Posterior vena cava (tissue), 2 donors: Measurements from ENCODE around the gene SSMEM1. TPM values are rescaled to one million over a fixed set of nuclear protein-coding genes. Genes with fewer than 3 reads are reported as not detected.
"Not testable (repeated sequence)": the region's sequence is repeated elsewhere in the genome, so short reads cannot be mapped to it uniquely, and the experiment has no call there.

Experiments
- DNase-seq: peaks from one replicate; pipeline ENCODE4 v3.0.0-alpha.2; 2020; ENCODE audit warnings: low spot score
- intact Hi-C, 2 donors: fragments of 100-400 bp; cut with DNase I; formaldehyde crosslinking; loops; one replicate each; pipeline versions ENCODE4 v1.14.1 to v1.14.2; 2022 to 2023
- total RNA-seq, 2 donors: library from RNA; stranded (reverse); fragmentation: NEBNext Ultra II Directional; extraction: Animal tissue kit (Norgen Biotek cat#: 25700); gene quantifications; one replicate each; pipeline ENCODE4 v1.2.1, GENCODE V29; 2021
- donor health status: DM: yes; HTN: yes; CAD: no.
- donor health status: DM: yes; HTN: yes; CAD: no.

SSMEM1 gene
- total RNA-seq, 2 donors from 2014 or later: not detected

DNA sequence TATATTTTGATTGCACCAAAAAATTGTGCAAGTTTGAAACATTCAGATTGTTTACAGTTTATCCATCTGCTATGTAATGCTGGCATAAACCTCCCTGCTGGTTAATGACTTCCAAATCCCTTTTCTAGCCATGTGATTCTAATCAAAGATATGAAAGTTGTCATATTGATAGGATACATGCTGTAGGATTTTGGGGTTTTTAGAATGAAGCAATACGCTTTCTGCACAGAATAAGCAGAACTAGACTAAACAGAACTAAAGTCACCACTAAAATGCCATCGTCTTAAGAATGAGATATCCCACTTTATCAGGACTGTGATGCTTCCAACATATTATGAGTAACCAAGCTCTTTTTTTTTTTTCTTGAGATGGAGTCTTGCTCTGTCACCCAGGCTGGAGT is 856 bp downstream of the SSMEM1 start:
- DNase-seq: no peak
- intact Hi-C loops: no loop called here

DNA sequence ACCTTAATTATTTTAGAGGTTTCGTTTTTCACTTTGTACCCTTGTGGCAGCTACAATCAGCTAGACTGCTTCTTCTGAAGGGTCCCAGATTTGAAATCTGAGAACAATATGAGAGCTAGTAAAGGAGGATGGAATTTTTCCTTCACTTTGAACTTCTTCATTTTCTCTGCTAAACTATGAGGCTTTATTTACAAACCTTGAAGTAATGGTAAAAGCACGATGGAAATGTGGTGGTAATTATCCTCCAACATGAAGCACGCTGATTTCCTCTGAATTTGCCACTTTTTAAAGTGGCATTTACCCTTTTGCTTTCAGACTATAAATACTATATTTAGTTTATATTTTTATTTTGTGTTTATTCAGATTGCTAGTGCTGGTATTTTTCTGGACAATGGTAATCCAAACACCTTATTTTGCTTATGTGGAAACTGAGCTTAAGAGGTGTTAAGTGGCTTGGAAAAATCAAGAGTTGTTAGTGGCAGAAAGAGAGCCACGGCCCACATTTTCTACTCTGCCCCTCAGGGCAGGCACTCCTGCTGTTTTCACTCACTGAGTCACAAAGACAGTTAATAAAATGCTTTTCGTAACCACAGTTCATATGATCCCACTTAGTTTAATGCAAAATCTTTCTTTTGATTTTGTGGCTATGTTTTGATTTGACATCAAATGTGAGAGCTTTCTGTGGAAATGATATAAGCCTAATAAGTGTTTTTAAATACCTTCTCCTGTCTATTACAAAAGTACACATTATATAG is 2.7 kb downstream of the SSMEM1 start:
- DNase-seq: no peak
- intact Hi-C loops: no loop called here

DNA sequence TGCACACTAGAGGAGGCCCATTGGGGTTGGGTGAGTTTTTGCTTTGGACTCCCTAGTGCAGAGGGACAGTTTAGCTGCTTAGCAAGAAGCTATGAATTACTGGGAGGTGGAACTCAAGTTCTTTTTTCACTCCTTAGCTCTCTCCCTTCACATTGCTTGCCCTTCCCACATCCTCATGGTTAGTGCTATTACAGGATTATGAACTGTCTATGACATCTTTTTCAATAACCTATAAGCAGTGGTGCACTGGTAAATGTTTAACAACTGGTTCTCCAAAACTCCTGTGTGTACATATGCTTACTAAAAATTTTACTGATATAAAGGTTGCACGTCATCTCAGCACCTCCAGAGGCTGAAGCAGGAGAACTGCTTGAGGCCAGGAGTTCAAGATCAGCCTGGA is 6.2 kb downstream of the SSMEM1 start:
- intact Hi-C loops: no loop called here
- no peak for DNase-seq

DNA sequence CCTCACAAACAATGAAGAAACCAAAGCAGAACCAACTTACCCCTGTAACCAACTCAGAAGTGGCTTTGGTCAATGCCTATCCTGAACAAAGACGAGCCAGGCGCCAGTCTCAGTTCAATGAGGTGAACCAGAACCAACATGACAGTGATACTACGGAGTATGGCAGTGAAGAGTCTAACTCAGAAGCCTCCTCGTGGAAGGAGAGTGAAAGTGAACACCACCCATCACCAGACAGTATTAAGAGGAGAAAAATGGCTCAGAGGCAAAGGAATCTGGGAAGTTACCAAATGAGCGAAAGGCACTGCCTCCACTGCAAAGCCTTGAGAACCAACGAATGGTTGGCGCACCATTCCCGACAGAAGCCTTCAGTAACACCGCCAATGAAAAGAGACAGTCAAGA is 8.4 kb downstream of the SSMEM1 start:
- intact Hi-C loops: no loop called here
- no peak for DNase-seq

DNA sequence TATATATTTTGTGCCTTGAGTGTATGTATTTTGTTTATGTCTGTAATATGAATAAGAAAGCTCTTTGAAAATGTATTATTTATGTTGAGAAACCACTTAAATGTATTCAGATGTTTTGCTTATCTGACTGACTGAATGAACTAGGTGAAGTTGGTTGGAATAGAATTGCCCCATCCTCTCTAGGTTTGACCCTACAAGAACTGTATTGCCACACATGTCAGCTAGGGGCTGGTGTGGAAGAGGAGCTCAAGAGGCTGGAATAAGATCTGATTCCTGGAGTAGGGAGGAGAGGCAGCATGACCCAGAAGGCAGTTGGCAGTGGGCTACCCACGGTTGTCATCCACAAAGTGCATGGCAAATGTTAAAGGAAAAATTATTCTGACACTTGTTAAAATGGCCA is 9.1 kb downstream of the SSMEM1 start:
- DNase-seq: no peak
- intact Hi-C loops: no loop called here

DNA sequence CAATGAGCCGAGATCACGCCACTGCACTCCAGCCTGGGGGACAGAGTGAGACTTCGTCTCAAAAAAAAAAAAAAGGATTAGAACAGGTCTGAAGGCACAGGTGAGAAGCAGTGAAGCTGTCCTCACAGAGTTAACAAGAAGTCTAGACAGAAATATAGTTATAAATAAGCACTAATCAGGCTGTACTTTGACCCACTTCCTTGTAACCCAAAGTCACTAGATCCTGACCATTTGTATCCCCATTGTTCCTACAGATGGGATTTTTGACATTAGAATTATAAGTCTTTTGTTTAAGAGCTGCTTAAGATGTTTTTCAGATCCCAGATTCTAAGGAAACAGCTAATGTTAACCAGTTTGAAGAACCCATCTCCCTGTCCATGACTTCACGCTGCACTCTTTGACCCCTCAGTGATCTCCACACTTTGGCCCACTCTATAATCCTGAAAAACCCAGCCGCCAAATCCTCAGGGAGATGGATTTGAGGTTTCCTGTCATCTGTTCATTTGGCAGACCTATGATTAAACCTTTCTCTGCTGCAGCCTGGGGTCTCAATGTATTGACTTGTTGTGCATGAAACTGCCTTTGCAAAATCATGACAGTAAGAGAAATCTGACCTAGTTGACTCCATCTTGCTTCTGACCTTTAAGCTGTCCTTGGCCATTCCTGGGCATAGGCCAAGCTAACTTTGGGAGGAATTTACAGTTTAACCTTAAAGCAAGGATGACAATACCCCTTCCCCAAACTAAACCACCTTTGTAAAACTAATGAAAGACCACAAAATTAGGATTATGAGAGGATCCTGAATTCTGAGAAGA is 11.4 kb downstream of the SSMEM1 start:
- no peak for DNase-seq
- intact Hi-C loops: no loop called here

DNA sequence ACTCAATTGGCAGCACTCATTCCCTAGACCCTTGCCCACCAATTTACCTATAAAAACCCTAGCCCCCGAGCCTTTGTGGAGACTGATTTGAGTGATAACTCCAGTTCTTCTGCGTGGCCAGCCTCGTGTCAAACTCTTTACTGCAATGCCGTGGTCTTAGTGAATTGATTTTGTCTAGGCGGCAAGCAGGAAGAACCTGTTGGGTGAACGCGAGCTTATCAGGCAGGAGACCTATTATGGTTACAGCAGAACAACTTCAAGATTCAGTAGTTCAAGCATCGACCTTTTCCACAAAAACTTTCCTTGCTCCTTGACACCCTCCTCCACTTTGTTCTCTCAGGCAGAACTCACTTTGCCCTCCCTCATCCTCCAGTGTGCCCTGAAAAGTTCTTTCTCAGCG is 12.2 kb downstream of the SSMEM1 start:
- DNase-seq: no peak
- intact Hi-C loops: no loop called here

DNA sequence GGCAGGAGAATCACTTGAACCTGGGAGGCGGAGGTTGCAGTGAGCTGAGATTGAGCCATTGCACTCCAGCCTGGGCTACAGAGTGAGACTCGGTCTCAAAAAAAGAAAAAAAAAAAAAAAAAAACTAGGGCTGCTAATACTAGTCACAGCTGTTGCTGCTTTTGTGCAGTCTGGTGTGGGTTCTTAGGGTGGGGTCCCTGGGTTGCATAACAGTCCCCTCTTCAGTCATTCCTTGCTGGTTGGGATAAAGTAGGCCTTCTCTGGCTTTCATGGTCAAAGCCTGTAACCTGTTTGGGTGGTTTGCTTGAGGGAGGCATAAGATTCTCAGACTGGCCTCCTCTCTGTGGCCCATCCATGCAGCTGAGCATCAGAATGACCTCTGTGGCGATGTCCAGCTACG is 14.1 kb downstream of the SSMEM1 start:
- DNase-seq: no peak
- intact Hi-C loops: no loop called here

DNA sequence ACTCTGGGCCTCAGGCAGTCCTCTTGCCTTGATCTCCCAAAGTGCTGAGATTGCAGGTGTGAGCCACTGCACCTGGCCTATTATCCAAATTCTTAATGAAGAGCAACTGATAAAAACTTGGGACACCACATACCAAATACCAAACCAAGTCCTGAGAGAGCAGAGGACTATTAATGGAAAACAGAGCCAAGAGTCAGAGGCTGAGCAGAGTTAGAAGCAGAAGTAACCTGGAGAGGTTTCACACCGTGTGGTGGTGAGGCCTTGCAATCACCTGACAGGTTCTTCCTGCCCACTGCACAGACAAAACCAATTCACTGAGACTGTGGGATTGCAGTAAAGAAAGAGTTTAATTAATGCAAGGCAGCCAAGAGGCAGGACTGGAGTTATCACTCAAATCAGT is 16.0 kb downstream of the SSMEM1 start:
- intact Hi-C loops: no loop called here

DNA sequence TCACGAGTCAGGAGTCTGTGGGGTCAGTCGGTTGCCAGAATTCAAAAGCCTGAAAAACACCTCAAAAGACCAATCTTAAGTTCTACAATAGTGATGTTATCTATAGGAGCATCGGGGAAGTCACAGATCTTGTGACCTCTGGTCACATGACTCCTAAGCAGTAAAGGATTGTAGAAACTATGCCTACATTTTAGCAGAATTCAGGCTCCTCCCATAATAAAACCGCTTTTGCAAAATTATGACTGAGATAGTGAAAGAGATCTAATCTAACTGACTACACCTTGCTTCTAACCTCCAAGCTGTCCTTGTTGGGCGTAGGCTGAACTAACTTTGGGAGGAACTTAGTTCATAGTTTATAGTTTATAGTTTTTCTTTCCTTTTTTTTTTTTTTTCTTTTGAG is 16.6 kb downstream of the SSMEM1 start:
- intact Hi-C loops: no loop called here
- no peak for DNase-seq

More for the DNA sequence above, 16.0 kb downstream of the SSMEM1 start:
- DNase-seq: no peak

DNA sequence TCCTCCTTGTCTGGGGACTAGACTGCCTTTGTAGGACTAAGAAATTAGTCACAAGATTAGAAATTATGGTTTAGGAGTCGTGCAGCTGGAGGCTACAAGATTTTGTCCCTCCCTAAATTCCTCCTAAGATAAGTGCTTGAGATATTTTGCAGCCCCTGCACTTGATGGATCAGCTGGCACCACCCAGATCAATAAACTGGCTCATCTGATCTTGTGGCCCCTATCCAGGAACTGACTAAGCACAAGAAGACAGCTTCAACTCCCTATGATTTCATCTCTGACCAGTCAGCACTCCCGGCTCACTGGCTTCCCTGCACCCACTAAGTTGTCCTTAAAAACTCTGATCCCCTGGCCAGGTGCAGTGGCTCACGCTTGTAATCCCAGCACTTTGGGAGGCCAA is 17.3 kb downstream of the SSMEM1 start:
- intact Hi-C loops, DNase-seq: not testable (repeated sequence)

DNA sequence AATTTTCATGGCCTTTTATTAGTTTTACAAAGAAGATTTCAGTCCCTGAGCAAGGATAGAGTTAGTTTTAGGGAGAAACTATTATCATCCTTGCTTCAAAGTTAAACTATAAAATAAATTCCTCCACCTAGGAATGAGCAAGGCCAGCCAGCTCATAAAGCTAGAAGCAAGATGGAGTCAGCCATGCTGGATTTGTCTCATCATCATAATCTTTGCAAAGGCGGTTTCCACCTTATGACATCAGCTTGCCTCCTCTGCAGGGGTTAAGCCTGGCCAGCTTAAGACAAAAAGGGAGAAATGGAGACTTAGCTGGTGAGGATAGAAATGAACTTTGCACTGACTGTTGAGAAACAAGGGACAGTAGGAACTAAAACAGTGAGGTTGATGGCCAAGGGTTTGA is 18.7 kb downstream of the SSMEM1 start:
- intact Hi-C loops: no loop called here
- no peak for DNase-seq

DNA sequence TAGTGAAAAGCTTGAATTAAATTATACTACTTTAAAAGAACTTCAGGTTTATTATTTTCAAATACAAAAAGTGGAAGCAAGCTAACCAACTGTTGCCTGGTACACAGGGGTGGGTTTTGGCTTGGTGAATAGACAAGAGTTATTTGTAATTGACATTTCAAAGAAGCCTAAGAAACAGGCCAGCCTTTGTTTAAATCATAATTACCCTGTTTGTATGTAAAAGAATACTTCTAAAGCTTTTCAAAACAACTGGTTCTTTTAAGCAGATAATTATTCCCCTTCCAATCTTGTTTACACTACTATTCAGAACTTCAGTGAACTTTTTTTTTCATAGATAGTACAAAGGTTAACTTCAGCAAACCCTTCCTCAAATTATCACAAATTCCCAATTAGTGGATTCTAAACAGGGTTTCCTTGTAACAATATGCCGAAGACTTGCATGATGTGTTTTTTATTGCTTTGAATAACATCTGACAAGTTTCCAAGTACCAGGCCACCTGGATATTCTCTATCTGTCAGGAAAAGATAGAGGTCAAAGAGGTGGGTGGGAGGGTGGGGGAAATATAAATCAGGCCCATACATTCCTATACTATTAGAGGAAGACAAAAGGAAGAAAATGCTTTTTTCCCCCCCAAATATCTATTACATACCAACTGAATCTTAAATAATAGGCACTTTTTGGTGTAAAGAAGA is 20.4 kb downstream of the SSMEM1 start:
- intact Hi-C loops: no loop called here
- DNase-seq: no peak

DNA sequence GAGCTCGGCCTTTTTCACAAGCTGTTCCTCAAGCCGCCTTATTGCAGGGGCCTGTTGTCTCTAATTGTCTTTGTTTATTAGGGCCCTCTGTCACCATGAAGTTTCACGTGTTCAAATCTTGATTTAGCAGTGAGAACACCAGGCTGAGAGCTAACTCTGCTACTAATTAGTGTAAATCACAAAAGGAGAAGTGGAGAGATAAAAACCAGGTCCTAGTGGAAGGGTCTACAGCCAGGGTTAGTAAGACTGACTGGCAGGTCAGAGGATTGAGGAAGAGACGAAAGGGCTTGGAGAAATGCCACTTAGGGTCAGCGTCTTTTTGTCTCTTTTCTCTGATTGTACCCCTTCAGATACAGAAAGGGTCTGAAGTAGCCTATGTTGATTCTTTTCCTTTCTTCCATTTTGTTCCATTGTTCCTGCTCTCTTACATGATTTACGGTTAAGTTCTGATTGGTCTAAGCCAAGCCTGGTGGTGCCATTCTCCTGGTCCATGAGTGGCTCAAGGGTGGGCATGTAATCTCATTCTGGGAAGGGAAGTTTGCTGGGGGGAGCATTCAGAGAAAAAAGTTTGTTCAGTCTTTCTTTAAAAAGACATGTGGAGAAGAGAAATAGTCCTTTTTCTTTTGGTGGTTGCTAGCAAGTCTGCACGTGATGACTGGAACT is 21.3 kb downstream of the SSMEM1 start:
- DNase-seq: no peak
- intact Hi-C loops: no loop called here

DNA sequence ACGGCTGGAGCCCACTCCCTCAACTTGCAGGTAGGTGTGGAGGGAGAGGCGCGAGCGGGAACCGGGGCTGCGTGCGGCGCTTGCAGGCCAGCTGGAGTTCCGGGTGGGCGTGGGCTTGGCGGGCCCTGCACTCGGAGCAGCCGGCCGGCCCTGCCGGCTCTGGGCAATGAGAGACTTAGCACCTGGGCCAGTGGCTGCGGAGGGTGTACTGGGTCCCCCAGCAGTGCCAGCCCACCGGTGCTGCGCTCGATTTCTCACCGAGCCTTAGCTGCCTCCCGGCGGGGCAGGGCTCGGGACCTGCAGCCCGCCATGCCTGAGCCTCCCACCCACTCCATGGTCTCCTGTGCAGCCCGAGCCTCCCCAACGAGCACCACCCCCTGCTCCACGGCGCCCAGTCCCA is 22.3 kb downstream of the SSMEM1 start:
- DNase-seq, intact Hi-C loops: not testable (repeated sequence)

DNA sequence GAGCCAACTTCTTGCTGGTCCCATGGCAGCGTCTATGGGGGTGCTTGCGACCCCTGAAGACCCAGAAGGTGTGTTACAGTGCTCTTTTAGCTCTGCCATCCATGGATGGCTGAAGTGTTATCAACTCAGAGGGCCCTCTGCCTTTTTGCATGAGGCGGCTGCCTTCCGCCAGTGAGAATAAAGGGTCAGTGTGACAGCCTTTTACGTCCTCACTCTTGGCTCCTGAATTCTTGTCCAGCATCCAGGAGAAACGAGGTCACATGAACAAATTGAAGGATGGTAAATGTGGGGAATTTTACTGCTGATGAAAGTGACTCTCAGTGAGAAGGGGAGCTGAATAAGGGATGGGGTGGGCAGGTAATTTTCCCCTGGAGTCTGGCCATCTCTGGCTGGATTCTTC is 24.1 kb downstream of the SSMEM1 start:
- intact Hi-C loops: no loop called here
- no peak for DNase-seq

DNA sequence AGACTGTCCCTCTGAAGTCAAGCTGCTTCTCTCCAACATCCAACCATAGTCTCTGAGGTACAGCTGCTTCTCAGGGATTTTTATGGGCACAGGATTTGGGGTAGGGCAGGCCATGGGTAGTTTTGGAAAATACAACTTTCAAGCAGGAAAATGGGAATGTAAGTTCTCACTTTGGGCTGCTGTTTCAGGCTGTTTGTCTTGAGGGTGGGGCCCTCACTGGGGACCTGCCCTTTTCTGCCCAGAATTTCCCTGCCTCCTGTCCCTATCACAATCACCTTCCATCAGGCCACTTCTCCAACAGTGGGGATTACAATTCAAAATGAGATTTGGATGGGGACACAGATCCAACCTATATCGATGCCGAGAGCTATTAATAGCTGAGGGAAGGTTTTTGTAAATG is 24.5 kb downstream of the SSMEM1 start:
- intact Hi-C loops: no loop called here
- DNase-seq: no peak

DNA sequence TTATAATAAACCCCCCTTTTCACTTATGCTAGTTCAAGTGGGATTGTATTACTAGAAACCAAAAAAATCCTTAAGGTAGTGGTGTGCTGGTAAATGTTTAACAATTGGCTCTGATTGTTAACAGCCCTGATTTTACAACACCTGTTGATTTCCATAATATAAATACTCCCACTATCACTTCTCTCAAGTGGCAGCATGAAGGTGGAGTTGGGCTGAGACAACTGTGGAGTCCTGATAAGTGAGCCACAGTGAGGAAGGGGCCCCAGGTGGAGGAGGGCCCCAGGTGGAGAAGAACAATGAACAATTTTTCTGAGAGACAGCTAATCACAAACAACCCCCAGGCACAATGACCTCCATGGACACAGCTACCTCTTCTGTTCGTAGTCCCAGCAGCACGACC is 26.4 kb downstream of the SSMEM1 start:
- DNase-seq: no peak
- intact Hi-C loops: no loop called here

DNA sequence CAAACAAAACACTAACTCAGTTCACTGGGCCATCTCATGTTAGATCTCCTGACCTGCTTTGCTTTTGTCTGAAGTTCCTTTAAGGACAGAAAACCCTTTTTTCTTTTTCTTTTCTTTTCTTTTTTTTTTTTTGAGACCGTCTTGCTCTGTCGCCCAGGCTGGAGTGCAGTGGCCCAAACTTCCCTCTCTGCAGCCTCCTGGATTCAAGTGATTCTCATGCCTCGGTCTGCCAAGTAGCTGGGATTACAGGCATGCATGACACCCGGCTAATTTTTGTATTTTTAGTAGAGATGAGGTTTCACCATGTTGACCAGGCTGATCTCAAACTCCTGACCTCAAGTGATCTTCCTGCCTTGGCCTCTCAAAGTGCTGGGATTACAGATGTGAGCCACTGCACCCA is 28.7 kb downstream of the SSMEM1 start:
- intact Hi-C loops, DNase-seq: not testable (repeated sequence)

DNA sequence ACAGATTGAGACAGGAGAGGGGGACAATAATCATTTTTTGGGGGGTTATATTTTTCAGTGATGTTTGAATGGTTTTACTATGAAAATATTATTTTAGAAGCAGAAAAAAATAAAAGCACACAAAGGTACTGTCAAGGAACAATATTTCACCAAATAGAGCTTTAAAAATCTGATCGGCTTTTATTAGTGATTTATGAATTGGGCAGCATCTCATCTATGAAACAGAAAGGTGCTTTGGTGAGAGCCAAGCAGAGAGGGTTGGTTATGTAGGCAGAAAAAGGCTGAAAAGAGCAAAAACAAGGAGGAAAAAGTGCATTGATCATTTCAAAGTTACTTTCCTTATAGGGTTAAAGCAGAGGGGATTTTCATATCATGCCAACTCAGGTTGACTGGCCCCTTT is 32.6 kb downstream of the SSMEM1 start:
- no peak for DNase-seq
- intact Hi-C loops: no loop called here
